ENCODE results near the gene COMT. TPM values are rescaled to one million over a fixed set of nuclear protein-coding genes. Genes with fewer than 3 reads are reported as not detected.

The COMT gene
- total RNA-seq, 1 experiment from 2014 or later = 30.8 TPM

- TF ChIP-seq FOXP1 (CRISPR knock-in tag; IDR thresholded peaks at IDR 0.05; ENCODE audit: borderline replicate concordance) (no peak), PRRX2 (CRISPR knock-in tag; IDR thresholded peaks at IDR 0.05) (no peak), ZNF317 (CRISPR knock-in tag; IDR thresholded peaks at IDR 0.05; ENCODE audit: borderline replicate concordance, low read depth) (no peak), TP53 (CRISPR knock-in tag; IDR thresholded peaks at IDR 0.05) (no peak)
Measured at GRCh38 chr22:19940536-19941364, 822 bp upstream of the COMT start (continued).

- H3K36me3 Mint-ChIP-seq = peaks cover 7% of the 10 kb centered on the region
- ChIA-PET CTCF (interaction anchor here (0.8 to 3.7 kb wide), 9 partner anchors 11 to 212 kb away, joined by 3 to 21 read pairs (median 5); no protein-coding TSS in a partner anchor), POLR2A (no interaction called here)
Measured at GRCh38 chr22:19942157-19943081, 847 bp downstream of the COMT start.

GRCh38 chr22:19943082-19944026, 1.8 kb downstream of the COMT start:
- DNase-seq (ENCODE audit: low spot score) = no peak
- Mint-ChIP-seq H3K4me3 (peak overlapping the region; percentile 78), H3K9me3 (no peaks in the 10 kb centered on the region), H3K36me3 (peaks cover 7% of the 10 kb centered on the region), H3K4me1 (peaks cover 27% of the 10 kb centered on the region), H3K27me3 (ENCODE audit: low read depth) (no peaks in the 10 kb centered on the region), H3K27ac (peak overlapping the region; percentile 91)
- ATAC-seq = no peak
- ChIA-PET CTCF (interaction anchor here (0.9 to 3.7 kb wide), 9 partner anchors 9 to 213 kb away, joined by 3 to 21 read pairs (median 6); no protein-coding TSS in a partner anchor), POLR2A (interaction anchor here (0.6 kb wide), 1 partner anchor 426 kb away, joined by 3 read pairs; no protein-coding TSS in a partner anchor)
- no peak for TF ChIP-seq ATF3 (CRISPR knock-in tag; conservative IDR thresholded peaks at IDR 0.05)
- TF ChIP-seq, protein P1, sequence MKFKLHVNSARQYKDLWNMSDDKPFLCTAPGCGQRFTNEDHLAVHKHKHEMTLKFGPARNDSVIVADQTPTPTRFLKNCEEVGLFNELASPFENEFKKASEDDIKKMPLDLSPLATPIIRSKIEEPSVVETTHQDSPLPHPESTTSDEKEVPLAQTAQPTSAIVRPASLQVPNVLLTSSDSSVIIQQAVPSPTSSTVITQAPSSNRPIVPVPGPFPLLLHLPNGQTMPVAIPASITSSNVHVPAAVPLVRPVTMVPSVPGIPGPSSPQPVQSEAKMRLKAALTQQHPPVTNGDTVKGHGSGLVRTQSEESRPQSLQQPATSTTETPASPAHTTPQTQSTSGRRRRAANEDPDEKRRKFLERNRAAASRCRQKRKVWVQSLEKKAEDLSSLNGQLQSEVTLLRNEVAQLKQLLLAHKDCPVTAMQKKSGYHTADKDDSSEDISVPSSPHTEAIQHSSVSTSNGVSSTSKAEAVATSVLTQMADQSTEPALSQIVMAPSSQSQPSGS (CRISPR knock-in tag; IDR thresholded peaks at IDR 0.05; ENCODE audit: borderline replicate concordance, low read depth) = no peak
- no peak for TF ChIP-seq FOXK1 (CRISPR knock-in tag; IDR thresholded peaks at IDR 0.05)
- no peak for TF ChIP-seq OVOL2 (CRISPR knock-in tag; IDR thresholded peaks at IDR 0.05; ENCODE audit: borderline replicate concordance)
- no peak for TF ChIP-seq NR1H2 (CRISPR knock-in tag; IDR thresholded peaks at IDR 0.05)
- no peak for TF ChIP-seq ZNF317 (CRISPR knock-in tag; IDR thresholded peaks at IDR 0.05; ENCODE audit: borderline replicate concordance, low read depth)
- TF ChIP-seq, protein P2, sequence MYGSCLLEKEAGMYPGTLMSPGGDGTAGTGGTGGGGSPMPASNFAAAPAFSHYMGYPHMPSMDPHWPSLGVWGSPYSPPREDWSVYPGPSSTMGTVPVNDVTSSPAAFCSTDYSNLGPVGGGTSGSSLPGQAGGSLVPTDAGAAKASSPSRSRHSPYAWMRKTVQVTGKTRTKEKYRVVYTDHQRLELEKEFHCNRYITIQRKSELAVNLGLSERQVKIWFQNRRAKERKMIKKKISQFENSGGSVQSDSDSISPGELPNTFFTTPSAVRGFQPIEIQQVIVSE (CRISPR knock-in tag; IDR thresholded peaks at IDR 0.05; ENCODE audit: borderline replicate concordance) = no peak
- TF ChIP-seq GABPB1 (CRISPR knock-in tag; IDR thresholded peaks at IDR 0.05) = peak; percentile 89
- TF ChIP-seq HMGA2 (CRISPR knock-in tag; IDR thresholded peaks at IDR 0.05) = peak; percentile 57
- TF ChIP-seq AR (CRISPR knock-in tag; IDR thresholded peaks at IDR 0.05) = no peak
- TF ChIP-seq ZNF281 (CRISPR knock-in tag; IDR thresholded peaks at IDR 0.05) = no peak

More at GRCh38 chr22:19942157-19943081, 847 bp downstream of the COMT start:
- Mint-ChIP-seq H3K9me3 (peaks cover under 1% of the 10 kb centered on the region; the same call in 1 of the 2 replicates), H3K4me3 (peak overlapping the region; percentile 78), H3K27me3 (ENCODE audit: low read depth) (no peaks in the 10 kb centered on the region), H3K4me1 (peaks cover 27% of the 10 kb centered on the region), H3K27ac (peak overlapping the region; percentile 91)
- ATAC-seq = peak; percentile 43
- no peak for DNase-seq (ENCODE audit: low spot score)
- peak; percentile 58; the same call in 1 of the 2 replicates for TF ChIP-seq MYBL2 (CRISPR knock-in tag; IDR thresholded peaks at IDR 0.05)
- TF ChIP-seq MAX (CRISPR knock-in tag; IDR thresholded peaks at IDR 0.05) = no peak
- TF ChIP-seq, protein P1 (CRISPR knock-in tag; IDR thresholded peaks at IDR 0.05; ENCODE audit: borderline replicate concordance, low read depth) = no peak

Data from WTC11 (cell line).